ENCODE measurements around the gene MED13L.

GRCh38 chr12:116202940-116203339 lies 74.6 kb downstream of the MED13L start:
- no peak for TF ChIP-seq EZH2 (IDR thresholded peaks at IDR 0.05; ENCODE audit: insufficient read depth, poor library complexity, severe bottlenecking)
- TF ChIP-seq EZH2phosphoT487 (IDR thresholded peaks at IDR 0.05; ENCODE audit: insufficient read depth, low read depth) = no peak
